GM10266 (cell line): ENCODE results near the gene CLIC1.

Experiments used
- DNase-seq: peaks from one replicate; pipeline ENCODE4 v3.0.0; 2012; ENCODE audit errors: extremely low spot score
- CTCF ChIP-seq: IDR thresholded peaks from 2 replicates; pipeline ENCODE4 v1.5.1; 2012; ENCODE audit warnings: mild to moderate bottlenecking, low read depth; ENCODE audit not compliant: control insufficient read depth, insufficient read depth; ENCODE audit errors: missing control alignments

CLIC1 gene

GRCh38 chr6:31742894-31743293 lies 6.6 kb upstream of the CLIC1 start:
- TF ChIP-seq CTCF, result no peak
- DNase-seq, result no peak

- TF ChIP-seq CTCF, result no peak
- DNase-seq, result no peak
Observed at GRCh38 chr6:31741815-31742214, 5.5 kb upstream of the CLIC1 start.

- TF ChIP-seq CTCF, result no peak
- no peak for DNase-seq
Observed at GRCh38 chr6:31740397-31741223, 4.3 kb upstream of the CLIC1 start.

- DNase-seq, result peak; percentile 96
- no peak for TF ChIP-seq CTCF
Observed at GRCh38 chr6:31739639-31740396, 3.5 kb upstream of the CLIC1 start, which contains the start of gene MSH5. MSH5 (plus strand) TSS chr6:31740005; CDS start chr6:31740467, 462 bp downstream.

- TF ChIP-seq CTCF, result peak; percentile 45
- DNase-seq, result peak; percentile 82
Observed at GRCh38 chr6:31737991-31738979, 2.0 kb upstream of the CLIC1 start.

- no peak for TF ChIP-seq CTCF
Observed at GRCh38 chr6:31737315-31737990, 1.1 kb upstream of the CLIC1 start.

More at GRCh38 chr6:31737315-31737990, 1.1 kb upstream of the CLIC1 start:
- DNase-seq, result no peak
